H1 (cell line): ENCODE data around the gene SCAP. TPM values are rescaled to one million over a fixed set of nuclear protein-coding genes. Genes with fewer than 3 reads are reported as not detected.

ENCODE experiments used
- CTCF ChIA-PET: fragments of 300-600 bp; sonication (Branson Sonifier 250); formaldehyde crosslinking; loops from one replicate; lab custom pipeline; 2021; ENCODE audit not compliant: partially characterized antibody; lab: Charles Lee
- POLR2A ChIA-PET: fragments of 300-600 bp; sonication (Branson Sonifier 250); formaldehyde crosslinking; loops from one replicate; lab custom pipeline; 2021; ENCODE audit warnings: inconsistent platforms; ENCODE audit not compliant: partially characterized antibody; lab: Charles Lee
- DNase-seq, 2 experiments: peaks; one replicate each; pipeline versions ENCODE4 v3.0.0 to v3.0.0-alpha.2; 2010 to 2022; ENCODE audit warnings: low spot score in 2 of 2, low read depth in 1 of 2, mixed read lengths in 1 of 2
- FAIRE-seq: peaks from 2 replicates; lab custom pipeline; 2011; peaks lifted over from hg19 to GRCh38; lab: Jason Lieb, UNC
- H2AFZ ChIP-seq: 2 replicates; pipeline ENCODE4 v1.8.1; 2012; ENCODE audit warnings: low read length, inconsistent platforms
- H2AK5ac ChIP-seq: 2 replicates; pipeline ENCODE4 v1.6.1; 2013; ENCODE audit warnings: low read depth, low read length
- H2BK120ac ChIP-seq: replicated peaks from 2 replicates; pipeline ENCODE3; 2013; ENCODE audit warnings: low read depth, low read length, inconsistent platforms
- H2BK12ac ChIP-seq: 2 replicates; pipeline ENCODE4 v1.6.1; 2013; ENCODE audit warnings: low read depth, low read length
- H2BK15ac ChIP-seq: 2 replicates; pipeline ENCODE4 v1.6.1; 2013; ENCODE audit warnings: low read length
- H2BK20ac ChIP-seq: 2 replicates; pipeline ENCODE4 v1.6.1; 2013; ENCODE audit warnings: low read length
- H2BK5ac ChIP-seq: 2 replicates; pipeline ENCODE4 v1.6.1; 2013; ENCODE audit warnings: low read depth, low read length
- H3K14ac ChIP-seq: 2 replicates; pipeline ENCODE4 v1.6.1; 2013; ENCODE audit warnings: inconsistent platforms; ENCODE audit not compliant: insufficient read length
- H3K18ac ChIP-seq: 2 replicates; pipeline ENCODE4 v1.6.1; 2013; ENCODE audit warnings: low read length; ENCODE audit errors: extremely low read depth
- H3K23ac ChIP-seq: 2 replicates; pipeline ENCODE4 v1.6.1; 2013; ENCODE audit warnings: inconsistent platforms; ENCODE audit not compliant: insufficient read length
- H3K23me2 ChIP-seq: 2 replicates; pipeline ENCODE4 v1.6.1; 2013; ENCODE audit warnings: low read depth, low read length
- H3K27ac ChIP-seq: 2 replicates; pipeline ENCODE4 v1.6.1; 2011; ENCODE audit warnings: low read depth, low read length, inconsistent platforms
- H3K27me3 ChIP-seq, 4 experiments: replicated peaks in 1 of 4; 1 replicate in 1 of 4; 2 replicates in 3 of 4; pipeline versions ENCODE4 v1.6.1 to v1.8.1; 2011 to 2013; ENCODE audit warnings: low read length in 3 of 4, mild to moderate bottlenecking in 3 of 4, inconsistent platforms in 2 of 4, mixed read lengths in 2 of 4, moderate library complexity in 1 of 4; ENCODE audit not compliant: control insufficient read depth in 3 of 4, insufficient read depth in 3 of 4; ENCODE audit errors: extremely low read depth in 1 of 4
- H3K36me3 ChIP-seq, 4 experiments: 2 replicates each; pipeline versions ENCODE4 v1.6.1 to v1.8.1; 2011 to 2013; ENCODE audit warnings: mild to moderate bottlenecking in 4 of 4, low read length in 3 of 4, moderate library complexity in 2 of 4, control low read depth in 1 of 4, inconsistent platforms in 1 of 4; ENCODE audit not compliant: insufficient read depth in 4 of 4, control insufficient read depth in 2 of 4
- H3K4ac ChIP-seq: replicated peaks from 2 replicates; pipeline ENCODE3; 2013; ENCODE audit warnings: low read length, low read depth, mixed read lengths, inconsistent platforms; ENCODE audit not compliant: insufficient read length
- H3K4me1 ChIP-seq, 4 experiments: replicated peaks in 1 of 4; 1 replicate in 1 of 4; 2 replicates in 3 of 4; pipeline versions ENCODE4 v1.6.1 to v1.8.1; 2011 to 2013; ENCODE audit warnings: low read length in 3 of 4, inconsistent platforms in 2 of 4, mixed read lengths in 1 of 4; ENCODE audit not compliant: insufficient read depth in 4 of 4, control insufficient read depth in 3 of 4
- H3K4me2 ChIP-seq, 2 experiments: 2 replicates each; pipeline versions ENCODE4 v1.6.1 to v1.8.1; 2011 to 2013; ENCODE audit warnings: low read depth in 2 of 2, low read length in 2 of 2, control low read depth in 1 of 2, inconsistent platforms in 1 of 2, mild to moderate bottlenecking in 1 of 2; ENCODE audit not compliant: insufficient read depth in 1 of 2
- H3K4me3 ChIP-seq, 4 experiments: fragments of 200-600, 300-600 bp in 1 of 4; sonication (generic), shearing (Covaris generic), sonication (Bioruptor Twin) in 1 of 4; 2 replicates each; pipeline versions ENCODE4 v1.5.1 to v1.8.1; 2011 to 2016; ENCODE audit warnings: low read length in 4 of 4, low read depth in 3 of 4, control low read depth in 2 of 4, inconsistent platforms in 2 of 4, mild to moderate bottlenecking in 2 of 4, mixed read lengths in 1 of 4, moderate library complexity in 1 of 4; ENCODE audit not compliant: insufficient read depth in 2 of 4; ENCODE audit errors: extremely low read depth in 1 of 4
- H3K56ac ChIP-seq: replicated peaks from 2 replicates; pipeline ENCODE3; 2013; ENCODE audit warnings: low read depth, mild to moderate bottlenecking, mixed read lengths, low read length, inconsistent platforms; ENCODE audit not compliant: insufficient read length
- H3K79me1 ChIP-seq: 2 replicates; pipeline ENCODE4 v1.6.1; 2013; ENCODE audit warnings: low read depth, low read length, control low read depth
- H3K79me2 ChIP-seq, 2 experiments: 2 replicates each; pipeline versions ENCODE4 v1.6.1 to v1.8.1; 2012 to 2013; ENCODE audit warnings: low read length in 2 of 2, mild to moderate bottlenecking in 2 of 2, inconsistent platforms in 1 of 2; ENCODE audit not compliant: insufficient read depth in 2 of 2, control insufficient read depth in 1 of 2
- H3K9ac ChIP-seq, 4 experiments: replicated peaks in 1 of 4; 1 replicate in 1 of 4; 2 replicates in 3 of 4; pipeline versions ENCODE4 v1.6.1 to v1.8.1; 2011 to 2013; ENCODE audit warnings: low read depth in 3 of 4, low read length in 3 of 4, control low read depth in 2 of 4, mild to moderate bottlenecking in 2 of 4, moderate library complexity in 2 of 4, inconsistent platforms in 1 of 4; ENCODE audit errors: extremely low read depth in 1 of 4
- H3K9me3 ChIP-seq, 2 experiments: 2 replicates each; pipeline versions ENCODE4 v1.6.1 to v1.8.1; 2012 to 2013; ENCODE audit warnings: mild to moderate bottlenecking in 2 of 2, moderate library complexity in 2 of 2, control low read depth in 1 of 2, inconsistent platforms in 1 of 2, low read depth in 1 of 2, low read length in 1 of 2, mixed read lengths in 1 of 2; ENCODE audit not compliant: insufficient read depth in 2 of 2
- H4K20me1 ChIP-seq, 2 experiments: replicated peaks in 1 of 2; 2 replicates each; pipeline versions ENCODE3 to v1.8.1; 2011 to 2013; ENCODE audit warnings: inconsistent platforms in 2 of 2, low read length in 2 of 2, mild to moderate bottlenecking in 1 of 2; ENCODE audit not compliant: insufficient read depth in 2 of 2, control insufficient read depth in 1 of 2
- H4K5ac ChIP-seq: 2 replicates; pipeline ENCODE4 v1.6.1; 2013; ENCODE audit warnings: low read length, low read depth, mixed read lengths, inconsistent platforms; ENCODE audit not compliant: insufficient read length
- H4K8ac ChIP-seq: 2 replicates; pipeline ENCODE4 v1.8.0; 2013; ENCODE audit warnings: mild to moderate bottlenecking, moderate library complexity, low read length, inconsistent platforms; ENCODE audit not compliant: insufficient read depth; ENCODE audit errors: extremely low read depth
- H4K91ac ChIP-seq: replicated peaks from 2 replicates; pipeline ENCODE3; 2013; ENCODE audit warnings: low read length, mixed read lengths, inconsistent platforms; ENCODE audit not compliant: insufficient read length
- SP1 ChIP-seq: IDR thresholded peaks from 2 replicates; pipeline ENCODE4 v1.6.1; 2011; ENCODE audit warnings: low read depth, low read length
- SUZ12 ChIP-seq: fragments of 200-600 bp; sonication (generic); IDR thresholded peaks from 2 replicates; pipeline ENCODE4 v1.6.1; 2012; ENCODE audit warnings: mild to moderate bottlenecking, inconsistent platforms, low read length, moderate library complexity, mixed read lengths
- YY1 ChIP-seq: IDR thresholded peaks from 2 replicates; pipeline ENCODE4 v1.6.1; 2011; ENCODE audit warnings: low read depth, mild to moderate bottlenecking, low read length
- WGBS, 2 experiments: shearing (Covaris generic) in 1 of 2; methylation state at CpG; one replicate each; pipeline versions ENCODE4 v1.1.6 to v1.1.7; 2013 to 2015; ENCODE audit warnings: low lambda C conversion rate in 2 of 2, mixed read lengths in 2 of 2, inconsistent platforms in 1 of 2, low coverage in 1 of 2, missing lambda C conversion rate in 1 of 2; ENCODE audit not compliant: insufficient replicate concordance in 2 of 2, insufficient coverage in 1 of 2, insufficient read length in 1 of 2; ENCODE audit errors: extremely low coverage in 1 of 2, missing lambda C conversion rate in 1 of 2; 5-methylcytosine and 5-hydroxymethylcytosine counted together
- polyA plus RNA-seq, 7 experiments: library from polyadenylated mRNA; depleted of rRNA in 3 of 7; stranded (reverse) in 5 of 7; unstranded in 2 of 7; fragments of >200 nt in 5 of 7; fragments of 200-250 nt in 2 of 7; gene quantifications; 1 replicate in 5 of 7; 2 replicates in 1 of 7; 4 replicates in 1 of 7; pipeline versions ENCODE4 v1.2.1 to v1.2.3, GENCODE V29; 2011 to 2013; ENCODE audit warnings: missing spikeins in 2 of 7, mixed read lengths in 2 of 7
- total RNA-seq: library from RNA; stranded (reverse); fragmentation: NEBNext Ultra II Directional; extraction: Animal tissue kit (Norgen Biotek cat#: 25700); gene quantifications from 2 replicates; pipeline ENCODE4 v1.2.1, GENCODE V29; 2021

Gene SCAP
- total and polyA plus RNA-seq, 2 of the 8 experiments (the other 6 are each of a cell fraction or from before 2014, with no cell fraction given) = 74.0 to 114 TPM

DNA sequence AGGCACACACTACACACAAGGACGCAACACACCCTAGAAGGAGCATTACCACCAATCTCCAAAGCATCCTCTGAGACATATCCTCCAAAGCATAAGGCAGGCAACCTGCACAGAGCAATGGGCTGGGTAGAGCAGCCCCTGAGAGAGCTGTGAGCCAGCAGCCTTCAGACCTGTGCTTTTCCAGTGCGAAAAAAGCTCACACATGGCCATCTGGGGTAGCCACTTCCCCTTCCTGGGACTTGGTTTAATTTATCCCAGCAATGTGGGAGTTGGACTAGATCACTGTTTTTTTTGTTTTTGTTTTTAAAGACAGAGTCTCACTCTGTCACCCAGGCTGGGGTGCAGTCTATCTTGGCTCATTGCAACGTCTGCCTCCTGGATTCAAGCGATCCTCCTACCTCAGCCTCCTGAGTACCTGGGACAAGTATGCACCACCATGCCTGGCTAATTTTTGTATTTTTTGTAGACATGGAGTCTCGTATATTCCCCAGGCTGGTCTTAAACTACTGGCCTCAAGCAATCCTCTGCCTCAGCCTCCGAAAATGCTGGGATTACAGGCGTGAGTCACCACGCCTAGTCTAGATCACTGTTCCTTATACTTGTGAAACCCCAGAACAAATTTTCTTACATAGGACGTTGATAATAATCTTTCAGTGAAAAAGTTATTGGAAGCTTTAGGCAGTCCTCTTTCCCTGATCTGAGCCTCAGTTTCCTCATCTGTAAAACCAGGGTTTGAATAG, 76.0 kb downstream of the SCAP start:
- no peak overlapping the region for H2AFZ ChIP-seq
- CTCF ChIA-PET = interaction anchor here (0.7 to 1.7 kb wide), 6 partner anchors 8 to 424 kb away, joined by 3 to 5 read pairs (median 3); no protein-coding TSS in a partner anchor
- no peak overlapping the region for H3K4me2 ChIP-seq
- TF ChIP-seq SP1 (no peak), SUZ12 (no peak), YY1 (no peak)

More for the DNA sequence above, 76.0 kb downstream of the SCAP start:
- no peak overlapping the region for H4K91ac ChIP-seq
- H3K14ac ChIP-seq = no peak overlapping the region
- H2BK5ac ChIP-seq = no peak overlapping the region
- 92% methylated on average over 9 of the region's 9 CpGs; no CpG with 5 or more reads in 1 of the 2 experiments for WGBS, 2 experiments
- POLR2A ChIA-PET = interaction anchor here (1.1 to 1.2 kb wide), 2 partner anchors 9 to 19 kb away, joined by 3 read pairs; partner anchors contain the start of gene PTPN23
- H3K4ac ChIP-seq = no peak overlapping the region
- DNase-seq = no peak
- H2BK20ac ChIP-seq = no peak overlapping the region
- H3K79me1 ChIP-seq = peaks cover 11% of the 10 kb centered on the region; the same call in 1 of the 2 replicates
- no peak overlapping the region for H2BK120ac ChIP-seq
- no peak overlapping the region for H4K8ac ChIP-seq
- no peak overlapping the region for H3K4me3 ChIP-seq
- peaks cover 0 to 12% of the 10 kb centered on the region in 2 experiments; a peak in 3 of 4 replicates for H3K79me2 ChIP-seq
- H4K5ac ChIP-seq = no peak overlapping the region
- H3K27me3 ChIP-seq = no peaks in the 10 kb centered on the region
- H3K56ac ChIP-seq = no peak overlapping the region
- no peak overlapping the region for H2BK15ac ChIP-seq
- H2BK12ac ChIP-seq = no peak overlapping the region
- no peak overlapping the region for H3K23ac ChIP-seq
- H3K27ac ChIP-seq = no peak overlapping the region
- no peak overlapping the region for H2AK5ac ChIP-seq
- peaks cover 0 to 4% (median 1%) of the 10 kb centered on the region in 4 experiments; a peak in 2 of 8 replicates for H3K36me3 ChIP-seq
- no peak overlapping the region for H3K18ac ChIP-seq
- no peaks in the 10 kb centered on the region for H3K4me1 ChIP-seq
- no peaks in the 10 kb centered on the region for H3K9me3 ChIP-seq
- peaks cover 0 to 16% of the 10 kb centered on the region in 2 experiments for H4K20me1 ChIP-seq
- no peak overlapping the region; a peak in 1 of 7 replicates for H3K9ac ChIP-seq
- FAIRE-seq = no peak
- no peaks in the 10 kb centered on the region for H3K23me2 ChIP-seq
